PC-9 (cell line): ENCODE measurements around the gene CCKAR.

Experiments
- CTCF ChIP-seq: fragments of 200-600 bp; sonication (generic); conservative IDR thresholded peaks from 2 replicates; pipeline ENCODE4 v1.6.1; 2017; ENCODE audit warnings: mixed run types, antibody characterized with exemption, mild to moderate bottlenecking, moderate library complexity
- EZH2 ChIP-seq: fragments of 200-600 bp; sonication (generic); IDR thresholded peaks from 2 replicates; pipeline ENCODE4 v1.8.0; 2017; ENCODE audit warnings: antibody characterized with exemption, low read depth

DNA sequence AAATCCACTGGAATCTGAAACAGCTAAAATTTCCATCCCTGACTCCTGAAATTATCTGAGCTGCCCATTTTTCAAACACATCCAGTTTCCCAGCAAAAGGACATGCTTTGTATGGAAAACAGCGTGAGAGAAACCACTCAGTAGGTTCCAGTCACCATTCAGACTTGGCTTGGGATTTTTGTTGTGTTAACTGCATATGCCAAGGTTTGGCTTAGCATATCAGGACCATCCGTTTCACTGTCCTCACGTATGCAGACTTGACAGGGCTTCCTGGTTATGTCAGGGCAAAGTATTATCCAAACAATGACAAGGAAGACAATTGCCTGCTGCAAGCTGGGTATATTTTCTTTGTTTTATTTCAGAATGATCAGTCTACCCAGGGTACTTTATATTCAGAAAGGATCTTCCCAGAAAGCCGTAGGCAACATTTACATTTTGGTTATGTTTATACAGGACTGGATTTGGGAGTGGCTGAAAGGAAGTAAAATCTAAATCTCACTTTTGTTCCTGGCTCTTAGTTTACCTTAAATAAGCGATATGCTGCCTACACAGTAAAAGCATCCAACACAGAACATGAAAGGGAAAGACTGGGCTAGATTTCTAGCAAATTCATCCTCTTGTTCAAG lies 41.3 kb upstream of the CCKAR start:
- TF ChIP-seq CTCF: no peak
- TF ChIP-seq EZH2: no peak
